Keratinocyte (primary cell): Measurements from ENCODE around the gene PDCD1LG2. TPM values are rescaled to one million over a fixed set of nuclear protein-coding genes. Genes with fewer than 3 reads are reported as not detected.

ENCODE experiments used
- DNase-seq: peaks from one replicate; pipeline ENCODE4 v3.0.0-alpha.2; 2011; ENCODE audit warnings: low read depth, missing footprints, low spot score
- FAIRE-seq: peaks from 2 replicates; lab custom pipeline; 2011; peaks lifted over from hg19 to GRCh38; lab: Jason Lieb, UNC
- H2AFZ ChIP-seq: 2 replicates; pipeline ENCODE4 v1.6.0; 2012; ENCODE audit warnings: low read length, control low read depth, inconsistent platforms; ENCODE audit not compliant: control insufficient read depth
- H3K27ac ChIP-seq: 2 replicates; pipeline ENCODE4 v1.5.1; 2011; ENCODE audit warnings: low read length; ENCODE audit not compliant: control insufficient read depth, insufficient read depth
- H3K27me3 ChIP-seq: 3 replicates; pipeline ENCODE4 v1.6.0; 2011; ENCODE audit warnings: low read length; ENCODE audit not compliant: control insufficient read depth, insufficient read depth; ENCODE audit errors: extremely low read depth
- H3K36me3 ChIP-seq, 2 experiments: 2 replicates in 1 of 2; 3 replicates in 1 of 2; pipeline ENCODE4 v1.5.1; 2011; ENCODE audit warnings: low read length in 2 of 2, mild to moderate bottlenecking in 1 of 2; ENCODE audit not compliant: control insufficient read depth in 2 of 2, insufficient read depth in 2 of 2; ENCODE audit errors: extremely low read depth in 1 of 2
- H3K4me1 ChIP-seq: 3 replicates; pipeline ENCODE4 v1.5.1; 2011; ENCODE audit warnings: low read length; ENCODE audit not compliant: control insufficient read depth, insufficient read depth; ENCODE audit errors: extremely low read depth
- H3K4me2 ChIP-seq: 3 replicates; pipeline ENCODE4 v1.6.0; 2011; ENCODE audit warnings: low read depth, low read length; ENCODE audit not compliant: control insufficient read depth, insufficient read depth; ENCODE audit errors: extremely low read depth
- H3K4me3 ChIP-seq, 3 experiments: fragments of 200-600 bp in 1 of 3; sonication (generic) in 1 of 3; 2 replicates in 2 of 3; 3 replicates in 1 of 3; pipeline ENCODE4 v1.5.1; 2011 to 2016; ENCODE audit warnings: low read length in 3 of 3, mild to moderate bottlenecking in 3 of 3, control low read depth in 2 of 3, inconsistent platforms in 1 of 3, low read depth in 1 of 3, mixed read lengths in 1 of 3, mixed run types in 1 of 3, moderate library complexity in 1 of 3; ENCODE audit not compliant: control insufficient read depth in 2 of 3, insufficient read depth in 2 of 3; ENCODE audit errors: extremely low read depth in 1 of 3
- H3K79me2 ChIP-seq: 2 replicates; pipeline ENCODE4 v1.6.0; 2012; ENCODE audit warnings: low read length; ENCODE audit not compliant: control insufficient read depth, insufficient read depth
- H3K9ac ChIP-seq: 3 replicates; pipeline ENCODE4 v1.6.0; 2011; ENCODE audit warnings: low read length; ENCODE audit not compliant: control insufficient read depth, insufficient read depth; ENCODE audit errors: extremely low read depth
- H3K9me1 ChIP-seq: 3 replicates; pipeline ENCODE4 v1.6.0; 2011; ENCODE audit warnings: low read length; ENCODE audit not compliant: control insufficient read depth, insufficient read depth; ENCODE audit errors: extremely low read depth
- H3K9me3 ChIP-seq: 2 replicates; pipeline ENCODE4 v1.5.1; 2012; ENCODE audit warnings: low read depth, low read length; ENCODE audit not compliant: control insufficient read depth
- H4K20me1 ChIP-seq: 3 replicates; pipeline ENCODE4 v1.6.0; 2011; ENCODE audit warnings: low read length; ENCODE audit not compliant: control insufficient read depth, insufficient read depth; ENCODE audit errors: extremely low read depth
- EZH2 ChIP-seq: IDR thresholded peaks from one replicate; pipeline ENCODE4 v1.6.1; 2012; ENCODE audit warnings: inconsistent platforms, mild to moderate bottlenecking, low read length, moderate library complexity
- dilution Hi-C: fragments of 300-500 bp; cut with MboI; formaldehyde crosslinking; loops from one replicate; pipeline ENCODE4 v1.7.0; 2020; ENCODE audit warnings: low sequenced_read_pairs; ENCODE audit not compliant: extremely low pct_ligation_motif_present
- polyA plus RNA-seq, 5 experiments: library from polyadenylated mRNA; depleted of rRNA in 3 of 5; stranded (reverse) in 3 of 5; stranded (forward) in 1 of 5; unstranded in 1 of 5; fragments of >200 nt; gene quantifications; 1 replicate in 1 of 5; 2 replicates in 3 of 5; 3 replicates in 1 of 5; pipeline versions ENCODE4 v1.2.1 to v1.2.3, GENCODE V29; 2011 to 2012; ENCODE audit warnings: missing spikeins in 2 of 5, low read depth in 1 of 5, low replicate concordance in 1 of 5
- TF ChIP-seq, protein P1 (sequence below), 3 experiments: IDR thresholded peaks in 1 of 3; conservative IDR thresholded peaks in 1 of 3; optimal IDR thresholded peaks in 1 of 3; 2 replicates in 2 of 3; 3 replicates in 1 of 3; pipeline versions ENCODE3 to v1.5.1; 2011; ENCODE audit warnings: low read length in 3 of 3, mild to moderate bottlenecking in 3 of 3, moderate library complexity in 2 of 3, control low read depth in 1 of 3, inconsistent platforms in 1 of 3; ENCODE audit not compliant: insufficient read depth in 2 of 3; ENCODE audit errors: extremely low read depth in 1 of 3

PDCD1LG2 gene
- polyA plus RNA-seq, 1 donor (not counting 4 experiments of a cell fraction or from before 2014, with no cell fraction given) = 20.2 TPM

DNA sequence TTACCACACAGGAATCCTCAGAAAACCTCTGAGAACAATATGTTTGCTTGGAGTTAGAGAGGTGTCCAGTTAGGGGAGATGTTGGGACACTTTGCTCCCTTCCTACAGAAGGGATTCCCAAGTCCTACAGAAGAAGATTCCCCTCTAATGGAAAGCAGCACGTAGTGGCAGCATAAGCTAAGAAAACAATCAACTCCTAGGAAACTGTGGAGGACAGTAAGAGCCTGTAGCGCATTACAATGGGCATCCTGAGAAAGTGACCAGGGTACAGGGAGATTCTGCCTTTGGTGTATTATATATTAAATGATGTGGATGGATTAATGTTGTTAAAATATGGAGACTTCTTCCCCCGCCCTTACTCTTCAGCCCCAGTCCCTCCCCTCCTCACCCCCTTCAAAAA, 104.7 kb downstream of the PDCD1LG2 start:
- no peak for FAIRE-seq
- Histone ChIP-seq H3K9me1 (no peaks in the 10 kb centered on the region), H3K27ac (no peak overlapping the region), H3K36me3 (no peaks in the 10 kb centered on the region), H3K27me3 (no peaks in the 10 kb centered on the region), H3K9ac (no peak overlapping the region), H2AFZ (no peak overlapping the region), H3K4me3 (no peak overlapping the region), H4K20me1 (no peaks in the 10 kb centered on the region), H3K4me2 (no peak overlapping the region), H3K4me1 (no peaks in the 10 kb centered on the region), H3K79me2 (no peaks in the 10 kb centered on the region), H3K9me3 (no peaks in the 10 kb centered on the region)
- DNase-seq = no peak
- TF ChIP-seq, protein P1, sequence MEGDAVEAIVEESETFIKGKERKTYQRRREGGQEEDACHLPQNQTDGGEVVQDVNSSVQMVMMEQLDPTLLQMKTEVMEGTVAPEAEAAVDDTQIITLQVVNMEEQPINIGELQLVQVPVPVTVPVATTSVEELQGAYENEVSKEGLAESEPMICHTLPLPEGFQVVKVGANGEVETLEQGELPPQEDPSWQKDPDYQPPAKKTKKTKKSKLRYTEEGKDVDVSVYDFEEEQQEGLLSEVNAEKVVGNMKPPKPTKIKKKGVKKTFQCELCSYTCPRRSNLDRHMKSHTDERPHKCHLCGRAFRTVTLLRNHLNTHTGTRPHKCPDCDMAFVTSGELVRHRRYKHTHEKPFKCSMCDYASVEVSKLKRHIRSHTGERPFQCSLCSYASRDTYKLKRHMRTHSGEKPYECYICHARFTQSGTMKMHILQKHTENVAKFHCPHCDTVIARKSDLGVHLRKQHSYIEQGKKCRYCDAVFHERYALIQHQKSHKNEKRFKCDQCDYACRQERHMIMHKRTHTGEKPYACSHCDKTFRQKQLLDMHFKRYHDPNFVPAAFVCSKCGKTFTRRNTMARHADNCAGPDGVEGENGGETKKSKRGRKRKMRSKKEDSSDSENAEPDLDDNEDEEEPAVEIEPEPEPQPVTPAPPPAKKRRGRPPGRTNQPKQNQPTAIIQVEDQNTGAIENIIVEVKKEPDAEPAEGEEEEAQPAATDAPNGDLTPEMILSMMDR (optimal IDR thresholded peaks at IDR 0.05 in 1 of 3, IDR thresholded peaks at IDR 0.05 in 1 of 3, conservative IDR thresholded peaks at IDR 0.05 in 1 of 3; ENCODE audit: extremely low read depth in 1 of 3, insufficient read depth in 2 of 3, low read length in 3 of 3) = no peak
- no peak for TF ChIP-seq EZH2
- dilution Hi-C loops = no loop called here

DNA sequence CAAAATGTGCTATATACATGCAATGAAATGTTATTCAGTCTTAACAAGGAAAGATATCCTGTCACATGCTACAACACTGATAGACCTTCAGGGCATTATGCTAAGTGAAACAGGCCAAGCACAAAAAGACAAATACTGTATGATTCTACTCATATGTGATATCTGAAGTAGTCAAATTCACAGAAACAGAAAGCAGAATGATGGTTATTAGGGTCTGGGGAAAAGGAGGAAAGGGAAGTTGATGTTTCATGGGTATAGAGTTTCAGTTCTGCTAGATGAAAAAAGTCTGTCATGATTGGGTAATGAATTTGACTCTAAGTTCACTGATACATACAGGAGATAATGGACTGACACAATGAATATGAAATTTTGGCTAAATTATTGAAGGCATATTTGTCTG, 107.4 kb downstream of the PDCD1LG2 start:
- FAIRE-seq = peak; percentile 34
- no peak for DNase-seq

More for the DNA sequence above, 107.4 kb downstream of the PDCD1LG2 start:
- Histone ChIP-seq H2AFZ (no peak overlapping the region), H3K9ac (no peak overlapping the region), H3K27me3 (no peaks in the 10 kb centered on the region), H3K9me1 (no peaks in the 10 kb centered on the region), H3K4me1 (peaks cover 12% of the 10 kb centered on the region), H3K9me3 (no peaks in the 10 kb centered on the region), H4K20me1 (no peaks in the 10 kb centered on the region), H3K4me3 (no peak overlapping the region), H3K36me3 (no peaks in the 10 kb centered on the region), H3K79me2 (no peaks in the 10 kb centered on the region), H3K27ac (no peak overlapping the region), H3K4me2 (no peak overlapping the region)
- TF ChIP-seq, protein P1 (optimal IDR thresholded peaks at IDR 0.05 in 1 of 3, IDR thresholded peaks at IDR 0.05 in 1 of 3, conservative IDR thresholded peaks at IDR 0.05 in 1 of 3; ENCODE audit: extremely low read depth in 1 of 3, insufficient read depth in 2 of 3, low read length in 3 of 3) = no peak
- TF ChIP-seq EZH2 = no peak
- dilution Hi-C loops = no loop called here
